GM21526 (cell line): ENCODE measurements around the gene LPIN1.
A peak's percentile ranks its signal among the peaks of the same experiment; 100 is the strongest.
"Not testable (repeated sequence)": the region's sequence is repeated elsewhere in the genome, so short reads cannot be mapped to it uniquely, and the experiment has no call there.

Source experiments
- ATAC-seq: cut with Tn5 transposase; IDR thresholded peaks from one replicate; pipeline ENCODE4 v1.9.1; 2021; ENCODE audit warnings: moderate library complexity; ENCODE audit not compliant: unreplicated experiment, low FRiP score

Gene LPIN1

DNA sequence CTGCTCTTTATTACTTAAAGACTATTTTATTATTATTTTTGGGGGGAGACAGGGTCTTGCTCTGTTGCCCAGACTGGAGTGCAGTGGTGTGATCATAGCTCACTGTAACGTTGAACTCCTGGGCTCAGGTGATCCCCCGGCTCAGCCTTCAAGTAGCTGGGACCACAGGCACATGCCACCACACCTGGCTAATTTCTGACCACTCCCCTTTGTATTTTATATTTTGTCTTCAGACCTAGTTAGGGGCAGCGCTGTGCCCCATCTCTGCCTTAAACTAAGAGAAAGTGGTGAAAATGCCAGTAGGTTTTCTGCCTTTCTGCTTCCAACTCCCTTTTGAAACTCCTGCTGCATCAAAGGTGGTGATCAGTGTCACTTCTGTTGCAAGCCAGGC, 82.5 kb downstream of the LPIN1 start:
- no peak for ATAC-seq

DNA sequence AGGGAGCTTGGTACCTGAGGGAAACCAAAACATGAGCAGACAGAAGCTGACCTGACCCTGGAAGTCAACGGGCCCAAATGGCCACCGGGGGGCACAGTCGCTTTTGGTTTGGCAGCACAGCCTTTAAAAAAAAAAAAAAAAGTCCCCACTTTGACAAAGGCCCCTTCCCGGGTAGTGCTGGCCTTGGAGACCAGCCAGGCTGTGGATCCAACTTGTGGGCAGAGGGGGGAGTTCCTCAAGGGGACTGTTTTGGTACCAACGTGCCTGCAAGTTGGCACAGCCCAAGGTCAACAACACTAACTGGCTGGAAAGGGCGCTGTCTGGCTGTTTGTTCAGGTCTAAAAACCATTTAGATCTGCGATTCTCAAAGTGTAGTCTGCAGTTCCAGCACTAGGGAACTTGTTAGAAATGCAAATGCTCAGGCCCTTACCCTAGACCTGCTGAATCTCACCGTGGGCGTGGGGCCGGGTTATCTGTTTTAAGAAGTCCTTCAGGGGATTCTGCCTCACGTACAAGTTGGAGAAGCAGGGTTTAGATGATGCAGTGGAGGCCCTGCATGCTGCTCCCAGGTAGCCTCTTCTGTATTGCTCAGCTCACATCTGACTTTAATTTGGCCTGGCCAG, 83.0 kb downstream of the LPIN1 start:
- peak; percentile 27 for ATAC-seq

DNA sequence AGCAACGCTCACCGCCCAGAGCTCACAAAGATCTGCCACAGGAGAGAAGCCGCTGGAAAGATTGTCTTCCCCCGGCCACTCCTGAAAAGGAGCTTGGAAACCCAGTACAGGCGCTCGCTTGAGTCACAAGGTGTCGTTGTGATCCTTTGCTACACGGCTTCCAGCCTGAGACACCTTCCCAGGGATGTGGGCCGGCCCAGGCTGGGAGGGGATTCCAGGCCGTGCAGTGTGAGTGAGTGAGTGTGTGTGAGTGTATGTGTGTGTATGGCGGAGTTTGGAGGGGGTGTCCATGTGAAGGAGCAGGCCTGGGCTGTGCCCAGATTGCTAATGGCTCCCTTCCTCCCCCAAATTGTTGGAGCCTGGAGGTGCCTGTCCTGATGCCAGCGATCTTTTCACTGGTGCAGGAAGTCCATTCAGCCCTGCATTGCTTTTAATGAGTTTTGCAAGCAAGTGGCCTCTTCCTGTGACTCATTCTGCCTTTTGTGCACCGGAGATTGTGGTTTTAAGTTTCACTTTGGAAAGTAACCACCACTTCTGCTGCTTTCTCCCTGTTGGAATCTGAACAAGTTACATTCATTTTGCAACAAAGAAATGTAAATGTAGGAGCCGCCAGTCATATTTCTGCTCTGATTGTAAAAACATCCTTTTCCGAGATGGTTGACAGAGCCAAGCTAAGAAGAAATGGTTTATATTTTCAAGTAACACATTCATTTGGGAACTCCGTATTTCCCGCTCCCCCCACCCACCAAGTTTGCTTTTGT, 83.7 kb downstream of the LPIN1 start:
- peak; percentile 81 for ATAC-seq

GRCh38 chr2:11830708-11831301, 84.4 kb downstream of the LPIN1 start:
- ATAC-seq = no peak

- ATAC-seq = no peak
Measured at GRCh38 chr2:11831415-11831814, 85.0 kb downstream of the LPIN1 start.

DNA sequence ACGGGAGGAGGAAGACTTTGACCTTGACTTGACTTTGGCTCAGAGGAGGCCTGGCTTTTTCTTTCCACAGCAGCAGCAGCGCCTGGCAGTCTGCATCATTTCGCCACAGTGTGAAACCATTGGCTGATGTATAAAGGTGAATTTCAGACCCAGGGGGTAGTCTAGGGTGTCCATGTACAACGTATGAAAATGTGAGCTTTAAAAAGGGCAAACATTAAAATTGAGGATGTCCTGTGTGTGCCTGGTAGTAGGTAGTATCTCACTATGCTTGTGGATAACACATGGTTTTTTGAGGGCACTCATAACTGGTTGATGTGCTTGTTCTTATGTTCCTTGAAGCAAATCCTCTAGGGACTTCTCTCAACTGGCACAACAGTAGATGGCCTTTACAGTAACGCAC, 86.1 kb downstream of the LPIN1 start:
- no peak for ATAC-seq

DNA sequence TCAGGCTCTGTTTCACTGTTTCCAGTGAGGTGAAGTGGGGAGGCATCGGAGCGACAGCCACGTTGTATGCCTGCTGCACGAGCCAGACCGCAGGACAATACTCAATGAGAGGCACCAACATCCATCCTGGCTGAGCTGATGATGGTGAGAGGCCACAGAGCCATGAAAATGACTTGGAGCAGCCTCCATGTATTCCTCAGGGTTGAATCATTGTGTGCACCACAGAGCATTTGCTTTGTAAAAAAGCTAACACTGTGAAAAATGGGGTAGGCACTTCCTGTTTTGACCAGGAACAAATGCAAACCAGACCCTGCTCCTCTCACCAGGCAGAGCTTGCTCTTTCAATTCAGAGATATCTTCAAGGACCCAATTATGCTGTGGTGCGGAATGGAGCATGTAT, 87.2 kb downstream of the LPIN1 start:
- ATAC-seq = no peak

GRCh38 chr2:11835403-11835802, 89.0 kb downstream of the LPIN1 start:
- ATAC-seq = no peak

DNA sequence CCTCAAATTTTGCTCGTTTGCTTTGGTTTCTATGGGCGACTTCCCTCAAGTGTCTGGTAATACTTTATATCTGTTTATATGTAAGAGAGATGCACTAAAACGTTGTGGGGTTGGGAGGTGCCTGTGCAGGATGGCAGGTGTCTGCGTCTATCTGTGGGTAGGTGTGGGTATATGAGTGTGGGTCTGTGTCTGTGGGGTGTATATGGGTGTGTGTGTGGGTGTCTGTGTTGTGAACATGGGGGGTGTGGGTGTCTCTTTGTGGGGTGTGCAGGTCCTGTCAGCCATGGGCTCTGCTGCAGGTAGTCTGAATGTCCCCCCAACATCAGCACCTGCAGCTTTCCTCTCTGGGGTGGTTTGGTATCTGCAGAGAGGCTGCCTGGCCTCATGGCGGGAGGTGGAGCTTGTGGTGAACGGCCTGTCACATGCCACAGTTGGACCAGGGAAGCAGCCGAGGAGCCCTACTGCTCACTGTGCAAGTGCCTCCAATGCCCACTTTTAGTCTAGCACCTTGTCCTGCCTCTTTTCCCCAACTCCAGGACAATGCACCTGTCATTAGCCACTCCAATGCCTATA, 90.3 kb downstream of the LPIN1 start:
- ATAC-seq = no peak

DNA sequence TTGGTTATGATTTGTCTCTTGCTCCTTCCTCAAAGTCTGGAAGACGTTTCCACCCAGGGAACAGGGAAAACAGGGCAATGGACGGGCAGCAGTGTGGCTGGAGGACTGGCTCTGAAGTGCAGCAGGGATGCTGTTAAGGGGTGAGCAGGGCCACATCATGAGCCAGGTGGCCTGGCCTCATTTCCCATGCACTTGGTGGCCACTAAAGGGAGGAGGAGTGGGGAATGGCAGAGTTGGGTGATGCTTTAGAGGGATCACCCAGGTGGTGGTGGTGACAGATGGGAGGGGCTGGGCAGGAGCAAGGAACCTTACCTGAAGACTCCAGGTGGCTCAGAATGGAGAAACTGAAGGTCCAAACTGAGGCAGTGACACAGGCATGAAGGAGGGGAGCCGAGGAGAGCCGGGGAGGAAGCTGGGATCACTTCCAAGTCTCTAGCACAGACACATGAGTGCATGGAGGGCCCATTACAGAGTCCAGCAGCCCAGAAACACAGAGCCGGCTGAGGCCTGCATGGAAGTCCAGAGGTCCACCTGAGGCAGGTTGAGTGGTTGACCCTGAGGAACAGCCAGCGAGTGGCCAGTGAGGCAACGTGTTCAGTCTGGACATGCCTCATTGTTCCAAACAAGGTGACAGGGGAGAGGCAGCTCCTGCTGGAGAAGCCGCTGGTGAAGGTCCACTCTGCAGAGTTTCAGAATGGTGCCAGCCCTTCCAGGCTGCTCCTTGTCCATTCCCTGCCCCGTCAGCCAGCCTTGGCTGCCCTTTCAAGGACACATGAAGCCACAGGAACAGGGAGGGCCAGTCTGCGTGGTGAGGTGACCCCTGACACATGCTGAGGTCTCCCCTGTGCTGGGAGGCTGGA, 91.7 kb downstream of the LPIN1 start:
- ATAC-seq = no peak

- ATAC-seq = no peak
Measured at GRCh38 chr2:11839916-11840315, 93.5 kb downstream of the LPIN1 start.

DNA sequence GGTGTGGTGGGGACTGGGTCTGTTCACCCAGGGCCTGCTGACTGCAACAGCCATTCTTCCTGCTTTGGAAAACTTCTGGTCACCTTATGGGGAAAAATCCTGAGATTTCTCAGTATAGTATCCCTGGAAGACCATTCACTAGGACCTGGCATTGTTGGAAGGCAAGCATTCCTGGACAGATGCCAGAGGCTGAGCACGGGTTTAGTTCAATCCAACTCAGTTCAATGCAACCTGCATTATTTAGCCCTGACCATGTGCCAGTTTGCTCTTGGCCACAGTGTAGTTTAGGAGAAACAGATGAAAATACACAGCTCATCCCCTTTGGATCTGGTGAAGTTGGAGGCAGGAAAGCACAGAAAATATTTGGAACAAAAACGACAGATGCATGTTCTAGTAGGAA, 95.9 kb downstream of the LPIN1 start:
- ATAC-seq = no peak

- not testable (repeated sequence) for ATAC-seq
Measured at GRCh38 chr2:11844798-11845197, 98.4 kb downstream of the LPIN1 start.

DNA sequence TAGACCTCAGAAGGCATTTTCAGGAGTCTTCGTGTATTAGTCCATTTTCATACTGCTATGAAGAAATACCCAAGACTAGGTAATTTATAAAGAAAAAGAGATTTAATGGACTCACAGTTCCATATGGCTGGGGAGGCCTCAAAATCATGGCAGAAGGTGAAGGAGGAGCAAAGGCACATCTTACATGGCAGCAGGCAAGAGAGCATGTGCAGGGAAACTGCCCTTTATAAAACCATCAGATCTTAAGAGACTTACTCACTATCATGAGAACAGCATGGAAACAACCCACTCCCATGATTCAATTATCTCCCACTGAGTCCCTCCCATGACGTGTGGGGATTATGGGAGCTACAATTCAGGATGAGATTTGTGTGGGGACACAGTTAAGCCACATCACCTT, 101.5 kb downstream of the LPIN1 start:
- ATAC-seq = not testable (repeated sequence)

- ATAC-seq = no peak
Measured at GRCh38 chr2:11850082-11850481, 103.7 kb downstream of the LPIN1 start.

- no peak for ATAC-seq
Measured at GRCh38 chr2:11852526-11853196, 106.2 kb downstream of the LPIN1 start.

GRCh38 chr2:11853197-11853588, 106.8 kb downstream of the LPIN1 start:
- no peak for ATAC-seq

GRCh38 chr2:11855064-11855760, 108.8 kb downstream of the LPIN1 start:
- ATAC-seq = no peak

DNA sequence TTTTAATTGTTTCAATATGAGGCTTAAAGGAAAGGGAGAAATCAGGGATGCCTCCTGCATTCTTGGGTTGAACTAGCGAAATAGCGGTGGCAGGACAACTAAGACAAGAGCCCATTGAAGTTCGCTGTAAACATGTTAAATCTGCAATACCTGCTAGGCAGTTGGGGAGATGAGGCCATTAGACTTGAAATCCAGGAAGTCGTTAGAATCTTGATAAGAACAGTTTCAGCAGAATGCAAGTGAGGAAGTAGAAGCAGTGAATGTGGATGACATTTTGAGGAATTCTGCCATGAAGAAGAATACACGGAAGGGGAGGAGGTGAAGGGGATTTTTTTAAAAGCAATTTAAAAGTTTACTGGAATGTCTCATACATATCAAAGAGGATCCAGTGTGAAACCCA, 109.7 kb downstream of the LPIN1 start:
- ATAC-seq = no peak

DNA sequence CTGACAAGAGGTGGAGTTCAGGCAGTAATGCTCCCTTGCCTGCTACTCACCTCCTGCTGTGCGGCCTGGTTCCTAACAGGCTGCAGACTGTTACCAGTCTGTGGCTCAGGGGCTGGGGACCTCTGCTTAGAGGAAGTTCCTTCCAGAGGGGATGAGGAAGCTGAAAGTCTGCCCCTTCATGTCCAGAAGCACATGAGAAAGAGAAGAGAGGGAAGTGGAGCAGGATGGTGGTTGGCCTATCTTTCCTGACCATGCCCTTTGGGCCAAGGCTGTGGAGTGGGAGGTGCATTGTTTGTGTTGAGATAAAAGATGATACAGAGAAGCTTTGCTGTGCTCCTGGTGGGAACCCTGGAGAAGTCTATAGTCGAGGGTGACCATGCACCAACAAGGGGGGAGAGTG, 112.5 kb downstream of the LPIN1 start:
- no peak for ATAC-seq
